GM21360 (cell line): ENCODE results near the gene RIPK1.

Experiments
- ATAC-seq: cut with Tn5 transposase; IDR thresholded peaks from one replicate; pipeline ENCODE4 v1.9.1; 2021; ENCODE audit warnings: mild to moderate bottlenecking, moderate library complexity; ENCODE audit not compliant: unreplicated experiment

RIPK1 gene

GRCh38 chr6:3159805-3160781, 91.8 kb downstream of the RIPK1 start:
- no peak for ATAC-seq

DNA sequence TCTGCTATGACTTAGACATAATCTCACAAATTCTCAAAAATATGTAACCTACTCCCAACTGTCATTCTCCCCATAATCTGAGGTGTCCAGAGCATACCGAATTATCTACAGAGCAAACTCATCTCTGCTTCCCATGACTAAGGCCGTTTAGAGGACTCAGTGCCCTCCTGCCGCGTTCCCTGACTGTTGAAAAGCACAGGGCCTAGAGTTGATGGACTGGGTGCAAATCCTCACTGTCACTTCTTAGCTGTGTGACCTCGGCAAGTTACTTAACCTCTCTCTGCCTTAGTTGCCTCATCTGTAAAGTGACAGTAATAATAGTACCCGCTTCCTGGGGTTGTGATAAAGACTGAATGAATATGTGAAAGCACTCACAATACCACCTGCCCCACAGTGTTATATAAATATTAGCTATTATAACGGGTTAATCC, 93.8 kb downstream of the RIPK1 start:
- ATAC-seq: no peak

GRCh38 chr6:3162565-3163247, 94.4 kb downstream of the RIPK1 start:
- peak; percentile 65 for ATAC-seq

- peak; percentile 7 for ATAC-seq
These were observed 94.9 kb downstream of the RIPK1 start for GRCh38 chr6:3163248-3163594.

- no peak for ATAC-seq
These were observed 96.1 kb downstream of the RIPK1 start for GRCh38 chr6:3164388-3164787.
